NB4 (cell line): ENCODE results near the gene TCF3.
A peak's percentile ranks its signal among the peaks of the same experiment; 100 is the strongest.

Source experiments
- DNase-seq: peaks from one replicate; pipeline ENCODE4 v3.0.0; 2010; ENCODE audit warnings: low read depth
- H3K4me3 ChIP-seq: one replicate; pipeline ENCODE4 v1.5.1; 2011; ENCODE audit warnings: mild to moderate bottlenecking, low read depth, low read length, moderate library complexity
- MYC ChIP-seq: IDR thresholded peaks from 2 replicates; pipeline ENCODE4 v1.6.1; 2011; ENCODE audit warnings: low read depth, low read length
- POLR2A ChIP-seq: IDR thresholded peaks from 2 replicates; pipeline ENCODE4 v1.6.1; 2011; ENCODE audit warnings: mild to moderate bottlenecking; ENCODE audit not compliant: insufficient read length; ENCODE audit errors: extremely low read depth
- TF ChIP-seq, protein P1 (sequence below): IDR thresholded peaks from 2 replicates; pipeline ENCODE4 v1.6.1; 2011; ENCODE audit warnings: low read depth, low read length
- TF ChIP-seq, protein P2 (sequence below): IDR thresholded peaks from one replicate; pipeline ENCODE4 v1.5.1; 2012; ENCODE audit warnings: low read depth, low read length

TCF3 gene

DNA sequence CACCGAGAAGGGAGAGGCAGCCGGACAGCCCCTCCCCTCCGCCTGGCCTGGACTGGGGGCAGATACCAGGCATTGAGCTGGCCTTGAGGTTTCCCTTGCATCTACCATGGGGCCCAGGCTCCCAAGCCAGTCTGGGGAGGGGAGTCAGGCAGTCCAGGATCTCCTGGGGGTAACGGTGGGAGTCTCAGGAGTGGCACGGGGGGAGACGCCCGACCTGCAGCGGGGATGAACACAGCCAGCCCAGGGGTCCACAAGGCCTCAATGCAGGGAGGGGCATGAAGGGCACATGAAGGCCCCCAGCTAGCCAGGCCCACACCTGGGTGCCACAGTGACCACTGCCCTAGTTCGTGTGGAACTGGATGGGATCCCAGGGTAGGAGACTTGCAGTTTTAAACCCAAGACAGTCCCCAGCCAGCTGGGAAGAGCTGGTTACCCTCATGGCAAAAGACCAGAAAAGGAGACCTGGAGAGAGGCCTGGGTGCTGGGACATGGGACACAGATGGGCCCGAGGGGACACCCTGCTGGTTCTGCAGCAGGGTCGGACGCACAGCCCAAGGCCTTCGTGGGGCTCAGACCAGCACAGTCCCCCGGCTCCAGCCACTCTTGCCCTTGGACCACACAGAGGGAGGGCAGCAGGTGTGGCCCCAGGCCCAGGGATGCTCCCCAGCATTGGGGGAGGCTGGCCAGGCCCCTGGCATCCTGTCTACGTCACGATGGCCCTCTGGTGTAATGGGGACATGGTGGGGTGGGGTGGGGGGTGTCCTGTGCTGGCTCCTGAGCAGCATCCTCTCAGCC is 42.5 kb downstream of the TCF3 start:
- DNase-seq, result no peak
- no peak overlapping the region for H3K4me3 ChIP-seq
- TF ChIP-seq MYC (no peak), POLR2A (no peak)
- TF ChIP-seq, protein P1, sequence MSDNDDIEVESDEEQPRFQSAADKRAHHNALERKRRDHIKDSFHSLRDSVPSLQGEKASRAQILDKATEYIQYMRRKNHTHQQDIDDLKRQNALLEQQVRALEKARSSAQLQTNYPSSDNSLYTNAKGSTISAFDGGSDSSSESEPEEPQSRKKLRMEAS, result no peak
- TF ChIP-seq, protein P2, sequence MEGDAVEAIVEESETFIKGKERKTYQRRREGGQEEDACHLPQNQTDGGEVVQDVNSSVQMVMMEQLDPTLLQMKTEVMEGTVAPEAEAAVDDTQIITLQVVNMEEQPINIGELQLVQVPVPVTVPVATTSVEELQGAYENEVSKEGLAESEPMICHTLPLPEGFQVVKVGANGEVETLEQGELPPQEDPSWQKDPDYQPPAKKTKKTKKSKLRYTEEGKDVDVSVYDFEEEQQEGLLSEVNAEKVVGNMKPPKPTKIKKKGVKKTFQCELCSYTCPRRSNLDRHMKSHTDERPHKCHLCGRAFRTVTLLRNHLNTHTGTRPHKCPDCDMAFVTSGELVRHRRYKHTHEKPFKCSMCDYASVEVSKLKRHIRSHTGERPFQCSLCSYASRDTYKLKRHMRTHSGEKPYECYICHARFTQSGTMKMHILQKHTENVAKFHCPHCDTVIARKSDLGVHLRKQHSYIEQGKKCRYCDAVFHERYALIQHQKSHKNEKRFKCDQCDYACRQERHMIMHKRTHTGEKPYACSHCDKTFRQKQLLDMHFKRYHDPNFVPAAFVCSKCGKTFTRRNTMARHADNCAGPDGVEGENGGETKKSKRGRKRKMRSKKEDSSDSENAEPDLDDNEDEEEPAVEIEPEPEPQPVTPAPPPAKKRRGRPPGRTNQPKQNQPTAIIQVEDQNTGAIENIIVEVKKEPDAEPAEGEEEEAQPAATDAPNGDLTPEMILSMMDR, result no peak

DNA sequence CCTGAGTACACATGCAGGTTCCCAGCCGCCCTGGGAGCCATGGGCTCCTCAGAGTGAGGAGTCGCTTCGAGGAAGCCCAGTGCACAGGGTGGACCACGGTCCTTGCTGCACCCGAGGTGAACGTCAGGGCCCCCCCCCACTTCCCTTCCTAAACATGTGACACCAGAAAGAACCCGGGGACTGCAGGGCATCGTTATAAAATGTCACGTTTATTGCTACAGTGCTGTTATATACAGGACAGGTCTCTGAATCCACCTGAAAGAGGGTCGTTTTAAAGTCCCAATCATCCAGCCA is 43.4 kb downstream of the TCF3 start:
- DNase-seq, result no peak
- H3K4me3 ChIP-seq, result no peak overlapping the region
- TF ChIP-seq, protein P2, result no peak
- no peak for TF ChIP-seq MYC
- TF ChIP-seq POLR2A, result no peak
- TF ChIP-seq, protein P1, result no peak

- no peak overlapping the region for H3K4me3 ChIP-seq
- DNase-seq, result no peak
- TF ChIP-seq MYC, result no peak
- TF ChIP-seq, protein P1, result no peak
- TF ChIP-seq, protein P2, result no peak
- TF ChIP-seq POLR2A, result no peak
Measured at GRCh38 chr19:1608359-1609102, 43.9 kb downstream of the TCF3 start.

GRCh38 chr19:1606138-1606651 is 46.2 kb downstream of the TCF3 start:
- TF ChIP-seq, protein P1, result no peak
- no peak for TF ChIP-seq MYC
- no peak for TF ChIP-seq POLR2A
- TF ChIP-seq, protein P2, result no peak
- no peak for DNase-seq
- H3K4me3 ChIP-seq, result peak overlapping the region; percentile 85

GRCh38 chr19:1605236-1606137 is 46.9 kb downstream of the TCF3 start, which contains the start of gene UQCR11:
Gene UQCR11, minus strand, starts transcription at chr19:1605462. Its CDS starts 53 bp downstream, at chr19:1605409.
- peak within 1 kb of the TSS; percentile 85 for H3K4me3 ChIP-seq
- DNase-seq, result peak; percentile 93
- TF ChIP-seq, protein P2, result peak; percentile 16
- TF ChIP-seq MYC (peak; percentile 49), POLR2A (peak; percentile 20)
- TF ChIP-seq, protein P1, result peak; percentile 97
